Endothelial cell of umbilical vein (primary cell): ENCODE results near the gene AQP1. TPM values are rescaled to one million over a fixed set of nuclear protein-coding genes. Genes with fewer than 3 reads are reported as not detected.

Experiments
- BruUV-seq: library from RNA; stranded (reverse); fragments of 400-500 nt; replicated peaks from 2 replicates; lab custom pipeline; 2021; lab: Mats Ljungman, UMichigan
- CTCF ChIA-PET: fragments of 300-600, 350-600 bp; sonication (Branson Sonifier 250); formaldehyde crosslinking; loops from one replicate; lab custom pipeline; 2021; ENCODE audit warnings: antibody characterized with exemption, inconsistent platforms; lab: Charles Lee
- POLR2A ChIA-PET: fragments of 300-600, 350-600 bp; sonication (Branson Sonifier 250); formaldehyde crosslinking; loops from one replicate; lab custom pipeline; 2021; ENCODE audit warnings: antibody characterized with exemption, inconsistent platforms; lab: Charles Lee
- DNase-seq: peaks from one replicate; pipeline ENCODE4 v3.0.0-alpha.2; 2011; ENCODE audit warnings: low read depth, low spot score
- FAIRE-seq: peaks from 2 replicates; lab custom pipeline; 2011; peaks lifted over from hg19 to GRCh38; lab: Jason Lieb, UNC
- H2AFZ ChIP-seq: 2 replicates; pipeline ENCODE4 v1.6.0; 2012; ENCODE audit warnings: low read depth, low read length, control low read depth, inconsistent platforms
- H3K27ac ChIP-seq: 2 replicates; pipeline ENCODE4 v1.5.1; 2011; ENCODE audit warnings: low read depth, mild to moderate bottlenecking, control low read depth, low read length, moderate library complexity; ENCODE audit not compliant: insufficient read depth
- H3K27me3 ChIP-seq, 2 experiments: 2 replicates each; pipeline versions ENCODE4 v1.6.0 to v1.6.1; 2011; ENCODE audit warnings: low read length in 2 of 2, mixed read lengths in 1 of 2; ENCODE audit not compliant: control insufficient read depth in 2 of 2, insufficient read depth in 2 of 2
- H3K36me3 ChIP-seq, 2 experiments: 2 replicates in 1 of 2; 3 replicates in 1 of 2; pipeline ENCODE4 v1.5.1; 2011; ENCODE audit warnings: low read length in 2 of 2, mild to moderate bottlenecking in 1 of 2, moderate library complexity in 1 of 2; ENCODE audit not compliant: control insufficient read depth in 2 of 2, insufficient read depth in 2 of 2; ENCODE audit errors: extremely low read depth in 1 of 2
- H3K4me1 ChIP-seq: 3 replicates; pipeline ENCODE4 v1.5.1; 2011; ENCODE audit warnings: mild to moderate bottlenecking, low read length; ENCODE audit not compliant: control insufficient read depth, insufficient read depth; ENCODE audit errors: extremely low read depth
- H3K4me2 ChIP-seq: 2 replicates; pipeline ENCODE4 v1.6.1; 2011; ENCODE audit warnings: low read length, control low read depth, mixed read lengths; ENCODE audit not compliant: insufficient read depth
- H3K4me3 ChIP-seq, 3 experiments: fragments of 200-600 bp in 1 of 3; sonication (generic), shearing (Covaris generic) in 1 of 3; replicated peaks in 1 of 3; 2 replicates each; pipeline ENCODE4 v1.5.1; 2011 to 2016; ENCODE audit warnings: control low read depth in 3 of 3, low read length in 3 of 3, mild to moderate bottlenecking in 2 of 3, inconsistent platforms in 1 of 3, low read depth in 1 of 3, moderate library complexity in 1 of 3; ENCODE audit not compliant: insufficient read depth in 1 of 3
- H3K79me2 ChIP-seq: 2 replicates; pipeline ENCODE4 v1.6.0; 2012; ENCODE audit warnings: low read length, inconsistent platforms; ENCODE audit not compliant: control insufficient read depth, insufficient read depth
- H3K9ac ChIP-seq: replicated peaks from 2 replicates; pipeline ENCODE3; 2011; ENCODE audit warnings: low read length, control low read depth; ENCODE audit not compliant: insufficient read depth; ENCODE audit errors: extremely low read depth
- H3K9me1 ChIP-seq: replicated peaks from 3 replicates; pipeline ENCODE4 v1.6.0; 2011; ENCODE audit warnings: mild to moderate bottlenecking, low read length; ENCODE audit not compliant: control insufficient read depth, insufficient read depth; ENCODE audit errors: extremely low read depth
- H3K9me3 ChIP-seq: replicated peaks from 2 replicates; pipeline ENCODE4 v1.5.1; 2012; ENCODE audit warnings: low read length, inconsistent platforms; ENCODE audit not compliant: control insufficient read depth, insufficient read depth
- H4K20me1 ChIP-seq: replicated peaks from 2 replicates; pipeline ENCODE3; 2011; ENCODE audit warnings: mild to moderate bottlenecking, low read length; ENCODE audit not compliant: control insufficient read depth, insufficient read depth; ENCODE audit errors: extremely low read depth
- EZH2 ChIP-seq: IDR thresholded peaks from 2 replicates; pipeline ENCODE4 v1.6.1; 2012; ENCODE audit warnings: borderline replicate concordance, low read depth, mild to moderate bottlenecking, moderate library complexity, low read length, inconsistent platforms; ENCODE audit not compliant: severe bottlenecking
- FOS ChIP-seq: IDR thresholded peaks from 2 replicates; pipeline ENCODE4 v1.6.1; 2011; ENCODE audit warnings: mild to moderate bottlenecking, low read length, moderate library complexity, borderline replicate concordance; ENCODE audit not compliant: insufficient read depth
- GATA2 ChIP-seq: IDR thresholded peaks from 2 replicates; pipeline ENCODE4 v1.7.0; 2011; ENCODE audit warnings: low read depth, mild to moderate bottlenecking, moderate library complexity, mixed read lengths, low read length; ENCODE audit not compliant: insufficient read length, insufficient read depth
- JUN ChIP-seq: IDR thresholded peaks from 2 replicates; pipeline ENCODE4 v1.6.1; 2011; ENCODE audit warnings: borderline replicate concordance, low read depth; ENCODE audit not compliant: insufficient read length, insufficient read depth
- MYC ChIP-seq: IDR thresholded peaks from one replicate; pipeline ENCODE4 v1.6.1; 2011; ENCODE audit warnings: mild to moderate bottlenecking, low read depth, low read length
- POLR2A ChIP-seq: IDR thresholded peaks from 2 replicates; pipeline ENCODE4 v1.6.1; 2012; ENCODE audit warnings: low read depth, mild to moderate bottlenecking, control low read depth, low read length
- POLR2AphosphoS5 ChIP-seq: IDR thresholded peaks from 2 replicates; pipeline ENCODE4 v1.6.1; 2012; ENCODE audit warnings: low read depth, mild to moderate bottlenecking, control low read depth, low read length, moderate library complexity; ENCODE audit not compliant: insufficient read depth
- dilution Hi-C: fragments of 300-500 bp; cut with MboI; formaldehyde crosslinking; loops from one replicate; pipeline ENCODE4 v1.15.0; 2019; ENCODE audit warnings: low sequenced_read_pairs; ENCODE audit not compliant: extremely low pct_ligation_motif_present
- intact Hi-C: fragments of 100-400 bp; cut with micrococcal nuclease; formaldehyde crosslinking; loops from one replicate; pipeline ENCODE4 v1.10.0; 2022
- polyA plus RNA-seq, 4 experiments: library from polyadenylated mRNA; depleted of rRNA in 3 of 4; stranded (reverse) in 3 of 4; unstranded in 1 of 4; fragments of >200 nt; gene quantifications; 2 replicates each; pipeline versions ENCODE4 v1.2.1 to v1.2.3, GENCODE V29; 2011 to 2012; ENCODE audit warnings: missing spikeins in 1 of 4
- total RNA-seq: library from RNA; stranded (reverse); gene quantifications from 2 replicates; pipeline ENCODE4 v1.2.3, GENCODE V29; 2021
- TF ChIP-seq, protein P1 (sequence below), 2 donors: IDR thresholded peaks; 1 replicate in 1 of 2; 2 replicates in 1 of 2; pipeline ENCODE4 v1.5.1; 2011; ENCODE audit warnings: low read length in 2 of 2, mild to moderate bottlenecking in 2 of 2, moderate library complexity in 2 of 2, control low read depth in 1 of 2, inconsistent platforms in 1 of 2, low read depth in 1 of 2; ENCODE audit not compliant: insufficient read depth in 1 of 2; ENCODE audit errors: extremely low read depth in 1 of 2
- TF ChIP-seq, protein P2 (sequence below): IDR thresholded peaks from 2 replicates; pipeline ENCODE4 v1.6.1; 2011; ENCODE audit not compliant: insufficient read depth, insufficient read length

Gene AQP1
- total and polyA plus RNA-seq, 2 donors (not counting 3 experiments of a cell fraction or from before 2014, with no cell fraction given): 11.7 to 15.9 TPM

DNA sequence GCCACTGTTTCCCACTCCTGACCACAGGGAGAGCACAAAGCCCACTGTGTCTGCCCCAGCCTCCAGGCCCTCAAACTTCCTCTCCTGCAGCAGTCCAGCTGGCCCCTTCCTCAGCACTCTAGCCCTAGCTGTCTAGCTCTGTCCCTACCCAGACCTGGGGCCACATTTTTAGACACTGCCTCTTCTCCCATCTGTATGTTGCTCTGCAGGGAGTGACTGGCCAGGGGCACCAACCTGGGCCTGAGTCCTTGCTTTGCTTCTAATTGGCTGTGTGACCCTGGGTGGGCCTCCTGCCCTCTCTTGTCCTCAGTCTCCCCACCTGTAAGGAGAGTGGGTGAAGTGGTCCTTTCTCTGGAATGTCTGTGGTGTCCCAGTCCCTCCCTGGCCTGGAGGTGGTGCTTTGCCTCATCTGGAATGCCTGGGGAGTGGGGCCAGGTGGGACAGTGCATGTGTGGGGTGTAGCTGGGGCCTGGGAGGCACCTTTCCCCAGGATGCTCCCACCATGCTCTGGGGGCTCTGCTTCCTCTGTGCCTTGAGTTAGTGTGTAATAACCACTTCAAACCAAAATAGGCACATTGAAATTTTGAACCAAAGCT, 25.1 kb downstream of the AQP1 start:
- no peaks in the 10 kb centered on the region for H3K36me3 ChIP-seq
- no peak overlapping the region for H3K27ac ChIP-seq
- peaks cover 13 to 31% of the 10 kb centered on the region in 2 experiments for H3K27me3 ChIP-seq
- H3K4me3 ChIP-seq: no peak overlapping the region
- no peak overlapping the region for H3K9ac ChIP-seq
- no peaks in the 10 kb centered on the region for H3K79me2 ChIP-seq
- dilution Hi-C loops: no loop called here
- no peaks in the 10 kb centered on the region for H3K9me1 ChIP-seq
- POLR2A ChIA-PET: no interaction called here
- no peaks in the 10 kb centered on the region for H4K20me1 ChIP-seq
- TF ChIP-seq GATA2: no peak
- no peak for TF ChIP-seq FOS
- TF ChIP-seq MYC: no peak
- no peak for TF ChIP-seq EZH2
- TF ChIP-seq, protein P1, sequence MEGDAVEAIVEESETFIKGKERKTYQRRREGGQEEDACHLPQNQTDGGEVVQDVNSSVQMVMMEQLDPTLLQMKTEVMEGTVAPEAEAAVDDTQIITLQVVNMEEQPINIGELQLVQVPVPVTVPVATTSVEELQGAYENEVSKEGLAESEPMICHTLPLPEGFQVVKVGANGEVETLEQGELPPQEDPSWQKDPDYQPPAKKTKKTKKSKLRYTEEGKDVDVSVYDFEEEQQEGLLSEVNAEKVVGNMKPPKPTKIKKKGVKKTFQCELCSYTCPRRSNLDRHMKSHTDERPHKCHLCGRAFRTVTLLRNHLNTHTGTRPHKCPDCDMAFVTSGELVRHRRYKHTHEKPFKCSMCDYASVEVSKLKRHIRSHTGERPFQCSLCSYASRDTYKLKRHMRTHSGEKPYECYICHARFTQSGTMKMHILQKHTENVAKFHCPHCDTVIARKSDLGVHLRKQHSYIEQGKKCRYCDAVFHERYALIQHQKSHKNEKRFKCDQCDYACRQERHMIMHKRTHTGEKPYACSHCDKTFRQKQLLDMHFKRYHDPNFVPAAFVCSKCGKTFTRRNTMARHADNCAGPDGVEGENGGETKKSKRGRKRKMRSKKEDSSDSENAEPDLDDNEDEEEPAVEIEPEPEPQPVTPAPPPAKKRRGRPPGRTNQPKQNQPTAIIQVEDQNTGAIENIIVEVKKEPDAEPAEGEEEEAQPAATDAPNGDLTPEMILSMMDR (IDR thresholded peaks at IDR 0.05; ENCODE audit: extremely low read depth in 1 of 2, insufficient read depth in 1 of 2, low read depth in 1 of 2, low read length in 2 of 2): no peak
- no peak for TF ChIP-seq JUN
- no peak for TF ChIP-seq POLR2AphosphoS5
- TF ChIP-seq, protein P2, sequence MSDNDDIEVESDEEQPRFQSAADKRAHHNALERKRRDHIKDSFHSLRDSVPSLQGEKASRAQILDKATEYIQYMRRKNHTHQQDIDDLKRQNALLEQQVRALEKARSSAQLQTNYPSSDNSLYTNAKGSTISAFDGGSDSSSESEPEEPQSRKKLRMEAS: no peak
- TF ChIP-seq POLR2A: no peak
- H3K4me2 ChIP-seq: no peak overlapping the region
- no TSS peak for BruUV-seq
- DNase-seq: no peak
- CTCF ChIA-PET: interaction anchor here (0.7 to 3.5 kb wide), 5 partner anchors 19 to 185 kb away, joined by 3 to 48 read pairs (median 11); partner anchors contain the start of gene AQP1
- H3K4me1 ChIP-seq: no peaks in the 10 kb centered on the region
- no peak overlapping the region for H2AFZ ChIP-seq
- intact Hi-C loops: no loop called here
- no peaks in the 10 kb centered on the region for H3K9me3 ChIP-seq
- no peak for FAIRE-seq
